HG03442 (cell line): ENCODE results near the gene RHOH.

Experiments used
- ATAC-seq: cut with Tn5 transposase; IDR thresholded peaks from one replicate; pipeline ENCODE4 v1.9.1; 2021; ENCODE audit warnings: mild to moderate bottlenecking, moderate library complexity; ENCODE audit not compliant: unreplicated experiment

The RHOH gene

DNA sequence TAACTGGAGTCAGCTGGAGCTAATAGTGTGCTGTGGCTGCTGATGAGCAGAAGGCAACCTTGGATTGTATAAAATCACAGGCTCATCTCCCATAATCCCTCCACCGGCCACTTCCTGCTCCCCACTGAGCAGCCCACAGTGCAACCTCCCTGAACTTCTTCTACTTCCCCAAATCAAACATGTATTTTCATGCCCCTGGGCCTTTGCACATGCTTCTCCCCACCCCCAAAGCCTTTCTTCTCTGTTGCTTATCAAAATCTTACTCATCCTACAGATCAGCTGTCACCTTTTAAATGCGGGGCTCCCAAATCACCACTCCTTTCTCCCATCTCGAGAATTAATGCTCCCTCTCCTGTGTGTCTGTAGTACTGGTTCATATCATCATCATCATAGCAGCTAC is 35.8 kb downstream of the RHOH start:
- no peak for ATAC-seq

DNA sequence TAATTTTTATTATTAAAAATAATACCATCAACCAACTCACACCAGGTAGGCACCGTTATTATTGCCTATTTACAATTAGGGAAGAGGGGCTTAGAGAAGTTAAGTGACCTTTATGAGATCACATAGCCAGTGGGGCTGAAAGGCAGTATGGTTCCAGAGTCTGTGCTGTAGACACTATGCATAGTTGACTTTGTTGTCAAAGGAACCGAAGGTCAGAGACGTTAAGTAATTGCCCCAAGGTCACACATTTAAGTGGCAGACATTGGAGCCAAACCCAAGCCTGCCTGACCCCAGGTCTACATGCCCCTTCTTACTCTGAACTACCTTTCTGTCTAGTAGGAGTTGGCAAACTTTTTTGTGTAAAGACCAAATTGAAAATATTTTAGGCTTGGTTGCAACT is 36.4 kb downstream of the RHOH start:
- ATAC-seq, result no peak

DNA sequence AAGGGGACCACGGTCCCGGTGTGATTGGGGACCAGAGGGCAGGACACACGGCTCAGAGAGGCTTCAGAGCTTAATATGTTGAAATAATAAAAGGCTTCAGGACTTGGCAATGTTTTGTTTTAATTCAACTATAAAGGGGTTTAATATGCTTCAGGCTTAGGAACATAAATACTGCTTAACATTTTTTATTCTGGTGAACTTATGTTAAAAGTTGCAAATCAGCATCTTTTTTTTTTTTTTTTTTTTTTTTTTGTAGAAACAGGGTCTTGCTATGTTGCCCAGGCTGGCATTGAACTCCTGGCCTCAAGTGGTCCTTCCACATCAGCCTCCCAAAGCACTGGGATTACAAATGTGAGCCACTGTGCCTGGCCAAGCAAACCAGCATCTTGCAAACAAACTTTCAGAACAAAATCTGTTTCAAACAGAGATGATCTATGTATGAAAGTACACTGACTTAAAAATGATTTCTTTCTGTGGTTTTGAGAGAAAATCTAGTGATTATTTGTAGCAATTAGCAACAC is 37.7 kb downstream of the RHOH start:
- ATAC-seq, result no peak

DNA sequence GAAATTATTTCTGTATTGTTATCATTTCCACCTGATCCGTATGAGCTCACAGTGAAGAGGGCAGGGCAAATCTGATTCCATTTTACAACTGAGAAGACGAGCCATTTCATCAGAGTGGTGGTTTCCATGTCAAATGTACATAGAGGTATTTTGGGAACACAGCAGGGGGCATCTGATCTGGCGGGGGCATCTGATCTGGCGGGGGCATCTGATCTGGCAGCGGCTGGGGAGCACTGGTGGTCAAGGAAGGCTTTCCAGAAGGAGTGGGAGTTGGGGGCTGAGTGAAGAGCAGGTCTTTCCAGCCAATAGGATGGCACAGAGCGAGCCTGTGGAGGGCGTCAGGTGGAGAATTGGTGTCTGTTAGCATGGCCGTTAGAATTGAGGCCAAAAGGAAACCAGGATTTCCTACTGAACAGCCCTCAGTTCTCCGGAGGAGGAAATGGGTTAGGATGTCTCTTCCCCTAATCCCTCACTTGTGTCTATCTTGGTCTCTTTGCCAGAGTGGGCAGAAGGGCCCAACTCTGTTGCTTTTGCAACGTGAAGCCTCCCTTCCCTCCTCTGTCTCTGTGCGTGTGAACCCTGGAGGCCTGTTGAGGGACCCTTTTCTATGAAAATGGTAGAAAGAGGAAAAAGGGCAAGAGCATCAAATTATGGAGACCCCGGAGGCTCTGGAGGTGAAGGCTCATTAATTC is 41.3 kb downstream of the RHOH start:
- no peak for ATAC-seq

DNA sequence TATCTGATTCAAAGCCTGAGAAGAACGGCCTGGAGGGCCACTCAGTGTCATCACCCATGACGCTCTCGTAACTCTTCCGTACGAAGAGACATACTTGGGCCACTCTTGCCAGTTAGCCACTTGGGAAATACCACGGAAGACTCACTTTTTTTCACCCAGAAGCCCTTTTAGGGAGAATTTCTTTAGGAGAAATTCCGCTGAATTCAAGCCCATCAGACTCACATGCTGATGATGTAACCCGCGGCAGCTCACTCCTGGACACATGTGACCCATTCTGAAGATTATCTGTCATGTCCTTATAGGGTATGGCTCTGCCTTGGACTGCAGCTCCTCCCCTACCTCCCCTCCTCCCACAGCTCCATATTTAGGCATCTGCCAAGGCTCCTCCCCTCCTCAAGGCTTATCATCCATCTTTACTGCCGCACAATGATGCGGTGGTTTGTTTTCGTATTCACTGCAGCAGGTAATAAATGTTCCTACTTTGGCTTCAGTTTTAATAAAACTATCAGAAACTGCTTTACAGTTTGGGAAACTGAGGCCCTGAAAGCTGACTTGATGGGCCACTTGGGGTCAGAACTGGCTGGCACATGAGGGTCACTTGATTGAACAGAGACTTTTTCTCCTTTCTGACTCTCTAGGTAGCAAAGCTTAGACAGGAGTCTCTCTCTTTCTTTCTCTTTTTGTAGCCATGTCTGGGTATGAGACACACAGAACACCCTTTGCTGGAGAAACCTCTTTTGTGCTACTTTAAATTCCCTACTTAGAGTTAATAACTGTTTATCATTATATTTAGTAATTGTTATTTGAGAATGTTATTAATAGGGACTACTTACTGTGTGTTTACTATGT is 42.1 kb downstream of the RHOH start:
- no peak for ATAC-seq

DNA sequence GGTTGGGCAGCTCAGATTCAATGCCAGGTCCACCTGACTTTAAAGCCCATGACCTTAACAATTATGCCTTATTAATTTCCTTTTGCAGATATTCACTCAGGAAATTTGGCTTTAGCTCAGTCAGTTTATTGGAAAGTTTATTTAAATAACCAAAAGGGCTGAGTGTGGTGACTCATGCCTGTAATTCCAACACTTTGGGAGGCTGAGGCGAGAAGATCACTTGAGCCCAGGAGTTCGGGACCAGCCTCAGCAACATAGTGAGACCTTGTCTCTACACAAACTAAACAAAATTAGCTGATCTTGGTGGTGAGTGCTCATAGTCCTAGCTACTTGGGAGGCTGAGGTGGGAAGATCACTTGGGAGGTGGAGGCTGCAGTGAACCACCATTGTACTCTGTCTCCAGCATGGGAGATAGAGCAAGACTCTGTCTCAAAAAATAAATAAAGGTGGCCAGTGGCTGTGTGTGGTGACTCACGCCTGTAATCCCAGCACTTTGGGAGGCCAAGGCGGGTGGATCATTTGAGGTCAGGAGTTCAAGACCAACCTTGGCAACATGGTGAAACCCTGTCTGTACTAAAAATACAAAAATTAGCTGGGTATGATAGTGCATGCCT is 43.3 kb downstream of the RHOH start:
- ATAC-seq, result no peak

DNA sequence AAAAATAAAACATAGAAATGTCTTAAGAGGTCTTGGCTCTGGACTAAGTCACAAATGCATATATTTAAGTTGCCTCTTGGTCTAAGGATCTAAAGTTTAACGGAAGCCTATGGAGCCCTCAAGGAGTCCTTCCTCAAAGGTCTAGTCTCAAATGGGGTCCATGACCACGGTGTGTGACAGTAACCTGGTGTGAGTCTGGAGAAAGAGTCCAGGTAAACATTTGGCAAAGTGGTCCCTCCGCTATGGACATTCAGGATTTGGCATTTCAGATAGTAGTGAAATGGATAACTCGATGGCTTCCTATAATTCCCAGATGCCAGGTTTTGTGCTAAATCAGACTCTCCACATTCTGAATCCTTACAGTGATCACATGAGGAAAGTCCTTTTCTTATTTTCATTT is 44.2 kb downstream of the RHOH start:
- ATAC-seq, result no peak

DNA sequence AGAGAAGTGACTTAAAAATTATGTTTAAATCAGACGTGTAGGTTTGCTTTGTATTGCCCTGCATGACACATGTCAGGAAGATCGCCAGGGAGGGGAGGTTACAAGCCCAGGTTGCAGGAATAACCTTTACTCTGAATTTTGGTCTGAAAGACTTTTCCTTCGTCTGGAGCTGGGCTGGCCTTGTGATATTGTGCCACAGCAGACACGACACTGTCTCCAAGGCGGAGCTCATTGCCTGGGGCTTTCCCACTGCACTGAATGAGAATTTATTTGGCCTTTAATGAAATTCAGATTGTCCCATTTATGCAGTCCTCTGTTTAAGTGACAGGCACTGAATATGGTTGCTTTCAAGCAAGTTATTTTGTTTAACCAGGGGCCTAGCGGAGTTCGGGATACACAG is 45.1 kb downstream of the RHOH start:
- ATAC-seq, result no peak

DNA sequence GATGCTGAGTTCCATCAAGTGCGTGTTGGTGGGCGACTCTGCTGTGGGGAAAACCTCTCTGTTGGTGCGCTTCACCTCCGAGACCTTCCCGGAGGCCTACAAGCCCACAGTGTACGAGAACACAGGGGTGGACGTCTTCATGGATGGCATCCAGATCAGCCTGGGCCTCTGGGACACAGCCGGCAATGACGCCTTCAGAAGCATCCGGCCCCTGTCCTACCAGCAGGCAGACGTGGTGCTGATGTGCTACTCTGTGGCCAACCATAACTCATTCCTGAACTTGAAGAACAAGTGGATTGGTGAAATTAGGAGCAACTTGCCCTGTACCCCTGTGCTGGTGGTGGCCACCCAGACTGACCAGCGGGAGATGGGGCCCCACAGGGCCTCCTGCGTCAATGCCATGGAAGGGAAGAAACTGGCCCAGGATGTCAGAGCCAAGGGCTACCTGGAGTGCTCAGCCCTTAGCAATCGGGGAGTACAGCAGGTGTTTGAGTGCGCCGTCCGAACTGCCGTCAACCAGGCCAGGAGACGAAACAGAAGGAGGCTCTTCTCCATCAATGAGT is 46.6 kb downstream of the RHOH start:
- ATAC-seq, result no peak

DNA sequence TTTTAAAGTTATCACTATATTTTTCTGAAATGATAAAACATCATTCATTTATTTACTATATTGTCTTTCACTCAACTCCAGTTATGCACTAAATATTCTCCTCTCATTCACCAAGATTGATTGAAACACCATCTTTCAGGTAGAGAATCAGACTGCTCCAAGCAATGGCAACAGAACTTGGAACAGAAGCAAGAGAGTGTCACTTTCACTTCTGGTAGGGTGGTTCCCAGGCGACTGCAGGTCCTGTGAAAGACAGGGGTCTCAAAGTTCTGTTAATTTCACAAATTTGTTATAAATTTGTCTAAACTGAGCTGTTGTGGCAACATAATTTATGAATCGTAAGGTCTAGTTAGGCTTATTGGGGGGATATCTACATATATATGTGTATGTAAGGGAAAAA is 47.8 kb downstream of the RHOH start:
- ATAC-seq, result no peak

DNA sequence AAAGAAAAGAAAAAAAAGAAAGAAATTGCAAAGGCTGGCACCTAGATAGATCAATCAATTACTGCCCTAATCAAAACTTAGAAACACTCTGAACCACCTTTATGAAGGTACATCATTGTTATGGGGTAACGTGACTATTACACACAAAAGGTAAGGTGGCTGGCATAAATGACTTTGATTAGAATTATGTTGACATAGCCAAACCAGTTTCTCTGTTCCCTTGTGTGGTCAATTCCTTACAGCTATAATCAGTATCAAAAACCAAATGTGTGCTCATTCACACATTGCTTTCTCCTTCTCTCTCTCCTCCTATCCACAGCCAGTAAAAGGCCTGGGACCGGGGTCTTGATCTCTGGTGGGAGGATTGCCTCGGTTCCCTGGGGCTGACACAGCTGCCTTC is 48.7 kb downstream of the RHOH start:
- no peak for ATAC-seq

DNA sequence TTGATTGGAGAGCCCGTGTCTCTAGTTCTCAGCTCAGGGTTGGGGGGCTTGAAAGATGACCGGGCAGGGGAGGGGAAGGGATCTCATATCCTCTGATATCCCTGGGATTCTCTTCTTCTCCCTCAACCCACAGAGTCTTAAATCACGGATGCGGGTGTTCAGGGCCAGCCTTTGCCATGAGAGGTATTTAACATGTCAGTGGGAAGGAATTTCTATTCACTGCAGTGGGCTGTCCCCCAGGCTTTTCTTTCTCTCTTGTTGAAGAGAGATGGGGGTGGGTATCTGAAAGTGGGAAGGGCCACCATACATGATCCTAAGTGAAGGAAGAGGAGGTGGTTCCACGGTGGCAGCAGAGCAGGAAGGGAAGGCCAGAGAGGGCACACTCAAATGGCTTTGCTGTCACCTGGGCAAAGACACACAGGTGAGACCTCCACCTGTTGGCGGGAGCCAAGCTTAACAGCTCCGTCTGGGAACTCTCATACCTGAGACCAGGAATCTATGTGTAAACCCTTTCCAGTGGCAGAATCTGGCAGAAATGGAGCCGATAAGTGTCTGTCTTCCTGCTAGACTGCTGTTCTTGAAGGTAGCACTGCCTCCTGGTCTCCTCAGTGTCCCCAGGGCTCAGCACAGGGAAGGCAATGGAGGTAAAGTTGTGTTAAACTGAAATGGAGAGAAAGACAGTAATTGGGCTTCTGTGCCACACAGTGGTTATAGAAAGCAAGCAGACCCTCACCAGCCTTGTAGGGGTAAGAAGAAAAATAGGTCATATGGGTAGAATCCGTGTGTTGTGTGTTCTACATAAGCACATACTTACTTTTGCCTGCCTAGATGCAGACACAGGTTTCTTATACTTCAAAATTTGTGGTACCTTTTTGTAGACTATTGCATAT is 49.4 kb downstream of the RHOH start:
- no peak for ATAC-seq

DNA sequence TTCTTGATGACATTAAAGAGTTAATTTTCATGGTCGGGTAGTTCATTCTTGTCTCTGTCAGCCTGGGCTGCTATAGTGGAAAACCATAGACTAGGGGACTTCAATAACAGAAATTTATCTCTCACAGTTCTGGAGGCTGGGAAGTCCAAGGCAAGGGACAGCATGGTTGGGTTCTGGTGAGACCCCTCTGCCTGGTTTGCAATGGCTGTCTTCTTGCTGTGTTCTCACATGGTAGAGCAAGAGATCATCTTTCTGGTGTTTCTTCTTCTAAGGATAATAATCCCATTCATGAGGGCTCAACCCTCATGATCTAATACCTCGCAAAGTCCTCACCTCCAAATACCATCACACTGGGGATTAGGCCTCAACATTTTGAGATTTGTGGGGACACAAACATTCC is 50.1 kb downstream of the RHOH start:
- ATAC-seq, result no peak

DNA sequence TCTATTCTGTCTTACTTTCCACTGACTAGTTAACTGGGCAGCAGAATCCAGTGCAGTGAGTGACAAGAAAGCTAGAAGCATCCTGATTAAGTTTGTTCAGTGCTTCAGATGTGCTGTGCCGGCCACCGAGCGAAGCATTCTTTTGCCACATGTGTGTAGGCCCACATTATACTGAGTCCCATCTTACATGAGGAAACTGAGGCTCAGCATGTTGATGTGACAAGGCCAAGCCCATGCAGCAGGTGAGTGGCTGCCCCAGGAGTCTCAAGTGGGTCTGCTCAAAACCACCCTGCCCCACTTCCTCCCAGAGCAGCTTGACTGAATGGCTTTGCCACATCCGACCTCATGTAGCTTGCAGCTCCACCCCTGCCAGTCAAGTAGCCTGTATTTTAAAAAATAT is 50.5 kb downstream of the RHOH start:
- ATAC-seq, result no peak

DNA sequence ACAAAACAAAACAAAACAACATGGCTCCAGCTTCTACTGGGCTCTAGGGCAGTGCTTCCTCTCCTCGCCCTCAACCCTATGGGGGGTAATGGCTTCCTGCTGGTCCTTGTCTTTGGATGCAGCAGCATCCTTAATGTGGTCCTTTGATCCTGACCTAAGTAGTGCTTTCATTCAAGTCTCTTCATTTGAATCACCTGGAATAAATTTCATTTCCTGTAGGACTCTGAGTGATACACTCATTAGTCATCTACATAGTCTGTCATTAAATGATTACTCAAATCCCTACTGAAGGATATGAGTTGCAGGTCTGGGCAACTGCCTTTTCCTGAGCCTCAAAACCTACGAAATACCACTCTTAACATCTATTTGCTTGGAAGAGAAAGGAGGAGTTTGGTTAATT is 54.5 kb downstream of the RHOH start:
- no peak for ATAC-seq

DNA sequence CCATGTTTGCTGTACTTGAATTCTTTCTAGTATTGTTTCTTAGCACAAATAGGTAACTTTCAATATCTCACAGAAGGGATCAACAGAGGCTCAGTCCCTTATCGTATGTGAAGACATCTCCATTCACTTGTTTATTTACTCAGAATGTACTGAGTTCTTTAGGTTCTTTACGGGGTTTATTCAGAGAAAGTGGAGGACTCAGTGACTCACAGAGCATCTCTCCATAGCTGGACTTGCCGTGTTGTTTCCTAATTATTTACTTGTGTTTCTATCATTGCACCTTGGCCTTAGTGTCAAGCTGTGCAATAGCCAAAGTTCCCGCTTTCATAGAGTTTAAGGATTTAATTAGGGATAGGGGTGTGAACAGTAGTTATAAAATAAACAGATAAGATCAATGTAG is 57.1 kb downstream of the RHOH start:
- ATAC-seq, result no peak

DNA sequence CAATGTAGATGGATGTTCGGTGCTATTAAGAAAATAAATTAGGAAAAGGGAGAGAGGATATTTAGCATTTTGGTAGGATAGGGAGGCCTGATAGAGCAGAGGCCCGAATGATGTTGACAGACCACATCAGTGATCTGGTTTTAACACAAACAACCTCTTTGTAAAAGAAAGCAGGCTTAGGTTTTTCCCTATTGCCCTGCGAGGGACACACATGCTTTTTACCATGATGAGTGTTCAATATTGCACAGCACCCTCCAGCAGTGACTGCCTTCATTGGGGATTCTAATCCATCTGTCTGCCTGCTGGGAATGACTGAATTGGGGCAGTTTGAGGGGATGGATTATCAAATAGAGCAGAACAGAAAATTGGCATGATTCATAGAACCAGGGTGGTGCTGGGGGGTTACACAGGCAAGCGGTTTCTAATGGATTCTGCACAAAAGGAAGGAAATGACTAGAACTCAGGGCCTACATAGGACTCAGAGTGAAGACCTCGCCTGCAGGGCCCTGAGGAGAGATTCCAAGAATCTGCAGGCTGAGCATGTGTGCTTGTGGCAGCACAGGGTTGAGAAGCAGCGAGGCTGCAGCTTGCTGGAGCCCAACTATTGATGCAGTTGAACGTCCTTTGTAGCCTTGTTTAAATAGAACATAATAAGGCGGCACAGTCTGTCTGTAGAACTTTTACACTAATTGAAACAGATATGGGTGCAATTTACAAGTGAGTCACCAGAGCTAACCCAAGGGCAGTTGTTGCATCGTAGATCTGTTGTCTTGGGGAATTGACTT is 58.0 kb downstream of the RHOH start:
- ATAC-seq, result no peak

DNA sequence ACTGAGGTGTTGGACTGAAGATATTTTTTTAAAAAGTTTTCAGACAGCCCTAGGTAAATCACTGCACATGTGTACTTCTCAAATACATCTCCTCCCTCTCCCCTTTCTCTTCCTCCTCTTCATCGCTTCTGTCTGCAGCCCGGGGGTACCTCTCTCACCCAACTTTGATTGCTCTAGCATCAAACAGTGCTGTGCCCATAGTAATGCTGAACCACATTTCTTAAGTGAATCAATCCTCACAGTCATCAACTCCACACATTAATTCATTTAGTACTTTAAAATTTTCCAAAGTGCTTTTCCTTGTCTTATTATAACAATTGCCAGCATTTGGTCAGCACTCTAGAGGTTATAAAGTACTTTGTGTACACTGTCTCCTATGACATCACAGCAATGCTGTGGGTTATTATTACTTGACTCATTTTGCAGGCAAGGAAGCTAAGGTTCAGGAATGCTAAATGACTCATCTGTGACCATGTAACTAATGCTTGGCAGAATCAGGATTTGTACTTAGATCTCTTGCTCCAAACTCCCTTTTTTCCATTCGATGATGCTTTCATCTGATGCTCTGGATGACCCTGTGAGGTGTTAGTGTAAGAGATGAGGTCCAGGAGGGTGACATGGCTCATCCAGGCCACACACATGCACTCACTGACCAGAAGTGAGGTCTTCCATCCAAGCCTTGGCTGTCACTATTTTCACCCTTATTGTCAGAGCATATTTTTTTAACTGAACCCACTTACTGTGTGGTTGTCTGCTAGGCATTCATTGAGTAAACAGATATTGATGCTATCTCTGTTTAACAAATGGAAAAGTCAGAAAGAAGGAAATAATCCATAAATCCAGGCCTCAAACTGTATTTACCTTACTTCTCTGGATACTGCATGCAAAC is 58.8 kb downstream of the RHOH start:
- no peak for ATAC-seq

DNA sequence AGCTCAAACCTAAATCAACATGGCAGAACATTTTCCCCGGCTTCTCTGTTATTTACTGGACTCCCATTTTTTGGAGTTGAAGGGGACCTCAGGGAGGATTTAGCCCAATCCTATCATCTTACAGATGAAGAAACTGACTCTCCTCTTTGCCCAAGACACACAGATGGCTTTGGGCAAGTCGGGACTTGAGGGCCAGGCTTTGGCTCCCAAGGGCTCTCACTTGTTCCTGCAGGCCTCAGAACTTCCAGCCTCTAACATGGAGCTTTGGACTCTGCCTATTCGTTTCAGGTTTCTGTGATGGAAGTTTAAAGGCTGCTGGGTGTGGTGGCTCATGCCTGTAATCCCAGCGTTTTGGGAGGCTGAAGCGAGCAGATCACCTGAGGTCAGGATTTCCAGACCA is 59.5 kb downstream of the RHOH start:
- no peak for ATAC-seq
